HEK293 (cell line): ENCODE results near the gene S100A6.

Source experiments
- GLIS1 ChIP-seq: fragments of 450-650 bp; formaldehyde crosslinking; IDR thresholded peaks from 2 replicates; pipeline ENCODE4 v1.5.1; 2016; ENCODE audit warnings: missing biosample characterization, missing genetic modification characterization
- INSM2 ChIP-seq: fragments of 450-650 bp; formaldehyde crosslinking; IDR thresholded peaks from 2 replicates; pipeline ENCODE4 v1.5.1; 2016; ENCODE audit warnings: missing biosample characterization, missing genetic modification characterization
- OSR2 ChIP-seq: fragments of 450-650 bp; formaldehyde crosslinking; IDR thresholded peaks from 2 replicates; pipeline ENCODE4 v1.5.1; 2016; ENCODE audit warnings: missing biosample characterization, missing genetic modification characterization
- SP2 ChIP-seq: fragments of 450-650 bp; formaldehyde crosslinking; IDR thresholded peaks from 2 replicates; pipeline ENCODE4 v1.5.1; 2016; ENCODE audit warnings: missing biosample characterization, missing genetic modification characterization
- SP7 ChIP-seq: fragments of 450-650 bp; formaldehyde crosslinking; IDR thresholded peaks from 2 replicates; pipeline ENCODE4 v1.5.1; 2016; ENCODE audit warnings: missing biosample characterization, missing genetic modification characterization
- WT1 ChIP-seq: fragments of 450-650 bp; formaldehyde crosslinking; IDR thresholded peaks from 2 replicates; pipeline ENCODE4 v1.5.1; 2016; ENCODE audit warnings: missing biosample characterization, missing genetic modification characterization
- ZNF211 ChIP-seq: fragments of 450-650 bp; formaldehyde crosslinking; IDR thresholded peaks from 2 replicates; pipeline ENCODE4 v1.5.1; 2016; ENCODE audit warnings: low read depth, missing biosample characterization, missing genetic modification characterization
- ZNF280C ChIP-seq: fragments of 450-650 bp; formaldehyde crosslinking; IDR thresholded peaks from 2 replicates; pipeline ENCODE4 v1.5.1; 2016; ENCODE audit warnings: missing biosample characterization, missing genetic modification characterization
- ZNF391 ChIP-seq: fragments of 450-650 bp; formaldehyde crosslinking; IDR thresholded peaks from 2 replicates; pipeline ENCODE4 v1.5.1; 2016; ENCODE audit warnings: low read depth, missing biosample characterization, missing genetic modification characterization, borderline replicate concordance
- ZNF398 ChIP-seq: fragments of 450-650 bp; formaldehyde crosslinking; IDR thresholded peaks from 2 replicates; pipeline ENCODE4 v1.5.1; 2017; ENCODE audit warnings: missing biosample characterization, missing genetic modification characterization
- ZNF423 ChIP-seq: fragments of 450-650 bp; formaldehyde crosslinking; IDR thresholded peaks from 2 replicates; pipeline ENCODE4 v1.5.1; 2016; ENCODE audit warnings: missing biosample characterization, missing genetic modification characterization
- ZNF501 ChIP-seq: fragments of 450-650 bp; formaldehyde crosslinking; IDR thresholded peaks from 2 replicates; pipeline ENCODE4 v1.5.1; 2016; ENCODE audit warnings: missing biosample characterization, missing genetic modification characterization
- ZNF785 ChIP-seq: fragments of 450-650 bp; formaldehyde crosslinking; IDR thresholded peaks from 2 replicates; pipeline ENCODE4 v1.5.1; 2016; ENCODE audit warnings: missing biosample characterization, missing genetic modification characterization

The S100A6 gene

DNA sequence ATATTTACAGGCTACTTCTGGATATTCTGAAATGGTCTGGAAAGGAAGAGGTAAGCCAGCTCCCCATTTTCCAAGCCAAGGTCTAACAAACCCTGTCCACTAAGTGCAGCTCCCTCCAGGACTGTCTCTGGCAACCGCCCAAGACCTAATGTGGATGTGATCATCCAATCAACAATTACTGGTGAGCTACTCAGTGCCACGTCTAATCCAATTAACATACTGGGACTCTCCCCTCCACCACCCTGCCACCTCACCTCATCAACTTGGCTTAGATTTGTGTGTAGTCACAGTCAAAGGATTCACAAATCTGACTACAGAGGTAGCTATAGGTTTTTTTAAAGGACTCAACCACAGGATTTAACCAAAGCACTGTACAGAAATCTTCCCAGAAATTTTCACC is 49.9 kb downstream of the S100A6 start (continued):
- TF ChIP-seq ZNF398, result 0 out of 2 replicates have a peak, but pooled peaks have one; percentile 18
- no peak for TF ChIP-seq ZNF785 (tag by site-specific recombination)
- TF ChIP-seq OSR2 (tag by site-specific recombination), result peak; percentile 68
- TF ChIP-seq ZNF391, result no peak
- peak; percentile 49 for TF ChIP-seq GLIS1 (tag by site-specific recombination)
- no peak for TF ChIP-seq ZNF423 (tag by site-specific recombination)
- no peak for TF ChIP-seq ZNF211 (tag by site-specific recombination)
- TF ChIP-seq SP2, result peak; percentile 41; the same call in 1 of the 2 replicates
- 0 out of 2 replicates have a peak, but pooled peaks have one; percentile 16 for TF ChIP-seq INSM2 (tag by site-specific recombination)
- TF ChIP-seq ZNF501 (tag by site-specific recombination), result no peak
- no peak for TF ChIP-seq ZNF280C (tag by site-specific recombination)
- TF ChIP-seq SP7 (tag by site-specific recombination), result 0 out of 2 replicates have a peak, but pooled peaks have one; percentile 22
- 0 out of 2 replicates have a peak, but pooled peaks have one; percentile 15 for TF ChIP-seq WT1 (tag by site-specific recombination)
